Measurements from ENCODE around the gene DUSP10.

- TF ChIP-seq CTCF (IDR thresholded peaks at IDR 0.05; ENCODE audit: poor library complexity, severe bottlenecking): no peak
- no peak for TF ChIP-seq EP300 (conservative IDR thresholded peaks at IDR 0.05; ENCODE audit: poor library complexity, severe bottlenecking)
- no peak for TF ChIP-seq REST (IDR thresholded peaks at IDR 0.05; ENCODE audit: borderline replicate concordance)
- no peak for TF ChIP-seq TAF1 (IDR thresholded peaks at IDR 0.05; ENCODE audit: low read depth)
- no peak for TF ChIP-seq POLR2AphosphoS5 (IDR thresholded peaks at IDR 0.05)
- no peak for TF ChIP-seq EZH2 (IDR thresholded peaks at IDR 0.05; ENCODE audit: borderline replicate concordance, insufficient read depth, low read length, poor library complexity, severe bottlenecking)
- TF ChIP-seq SMC3 (conservative IDR thresholded peaks at IDR 0.05; ENCODE audit: poor library complexity): no peak
- TF ChIP-seq RAD21 (conservative IDR thresholded peaks at IDR 0.05): no peak
Measured at GRCh38 chr1:221693087-221693486, 48.8 kb downstream of the DUSP10 start.
